Fibroblast of lung (primary cell): Measurements from ENCODE around the gene ITM2B.
"Not testable (repeated sequence)": the region's sequence is repeated elsewhere in the genome, so short reads cannot be mapped to it uniquely, and the experiment has no call there.

Experiments used
- EZH2 ChIP-seq: IDR thresholded peaks from 2 replicates; pipeline ENCODE4 v1.5.1; 2012; ENCODE audit warnings: low read length, control low read depth, mild to moderate bottlenecking; ENCODE audit errors: missing control alignments
- TF ChIP-seq, protein P1 (sequence below), 2 donors: IDR thresholded peaks in 1 of 2; conservative IDR thresholded peaks in 1 of 2; 1 replicate in 1 of 2; 2 replicates in 1 of 2; pipeline ENCODE4 v1.5.1; 2011 to 2012; ENCODE audit warnings: low read length in 2 of 2, control low read depth in 1 of 2, inconsistent platforms in 1 of 2, low read depth in 1 of 2, mild to moderate bottlenecking in 1 of 2

- not testable (repeated sequence) for TF ChIP-seq EZH2
- TF ChIP-seq, protein P1, sequence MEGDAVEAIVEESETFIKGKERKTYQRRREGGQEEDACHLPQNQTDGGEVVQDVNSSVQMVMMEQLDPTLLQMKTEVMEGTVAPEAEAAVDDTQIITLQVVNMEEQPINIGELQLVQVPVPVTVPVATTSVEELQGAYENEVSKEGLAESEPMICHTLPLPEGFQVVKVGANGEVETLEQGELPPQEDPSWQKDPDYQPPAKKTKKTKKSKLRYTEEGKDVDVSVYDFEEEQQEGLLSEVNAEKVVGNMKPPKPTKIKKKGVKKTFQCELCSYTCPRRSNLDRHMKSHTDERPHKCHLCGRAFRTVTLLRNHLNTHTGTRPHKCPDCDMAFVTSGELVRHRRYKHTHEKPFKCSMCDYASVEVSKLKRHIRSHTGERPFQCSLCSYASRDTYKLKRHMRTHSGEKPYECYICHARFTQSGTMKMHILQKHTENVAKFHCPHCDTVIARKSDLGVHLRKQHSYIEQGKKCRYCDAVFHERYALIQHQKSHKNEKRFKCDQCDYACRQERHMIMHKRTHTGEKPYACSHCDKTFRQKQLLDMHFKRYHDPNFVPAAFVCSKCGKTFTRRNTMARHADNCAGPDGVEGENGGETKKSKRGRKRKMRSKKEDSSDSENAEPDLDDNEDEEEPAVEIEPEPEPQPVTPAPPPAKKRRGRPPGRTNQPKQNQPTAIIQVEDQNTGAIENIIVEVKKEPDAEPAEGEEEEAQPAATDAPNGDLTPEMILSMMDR (conservative IDR thresholded peaks at IDR 0.05 in 1 of 2, IDR thresholded peaks at IDR 0.05 in 1 of 2; ENCODE audit: low read depth in 1 of 2, low read length in 2 of 2), result not testable (repeated sequence)
These were observed 6.4 kb downstream of the ITM2B start for GRCh38 chr13:48239369-48239768.
